NCI-H345 treated with DMSO at 0.1 percent for 48 hours (cell line): Measurements from ENCODE around the gene AGO4.
"Not testable (repeated sequence)": the region's sequence is repeated elsewhere in the genome, so short reads cannot be mapped to it uniquely, and the experiment has no call there.

Source experiments
- DNase-seq: peaks from one replicate; lab custom pipeline; 2025; ENCODE audit not compliant: unreplicated experiment; lab: John Stamatoyannopoulos, UW

The AGO4 gene

GRCh38 chr1:35863881-35864625, 56.2 kb downstream of the AGO4 start:
- DNase-seq = no peak

GRCh38 chr1:35864813-35865212, 57.0 kb downstream of the AGO4 start:
- no peak for DNase-seq

GRCh38 chr1:35866991-35867390, 59.2 kb downstream of the AGO4 start:
- no peak for DNase-seq

GRCh38 chr1:35869245-35869950, 61.6 kb downstream of the AGO4 start:
- DNase-seq = not testable (repeated sequence)

- no peak for DNase-seq
Measured at GRCh38 chr1:35870651-35871309, 63.0 kb downstream of the AGO4 start.

GRCh38 chr1:35873243-35873750, 65.5 kb downstream of the AGO4 start:
- DNase-seq = no peak

- not testable (repeated sequence) for DNase-seq
Measured at GRCh38 chr1:35874115-35874514, 66.3 kb downstream of the AGO4 start.

GRCh38 chr1:35876988-35877387, 69.2 kb downstream of the AGO4 start:
- DNase-seq = no peak

- DNase-seq = no peak
Measured at GRCh38 chr1:35881850-35882273, 74.0 kb downstream of the AGO4 start.

- no peak for DNase-seq
Measured at GRCh38 chr1:35882586-35882944, 74.7 kb downstream of the AGO4 start.

GRCh38 chr1:35882945-35883634, 75.3 kb downstream of the AGO4 start, which contains the start of gene AGO1:
Gene AGO1 (plus strand): TSS chr1:35883209. CDS start chr1:35883422, 213 bp downstream.
- peak; percentile 89 for DNase-seq

GRCh38 chr1:35883635-35884101, 75.9 kb downstream of the AGO4 start:
- peak; percentile 80 for DNase-seq

- no peak for DNase-seq
Measured at GRCh38 chr1:35884934-35885333, 77.1 kb downstream of the AGO4 start.

GRCh38 chr1:35885961-35886558, 78.2 kb downstream of the AGO4 start:
- no peak for DNase-seq

GRCh38 chr1:35886577-35887431, 79.0 kb downstream of the AGO4 start:
- no peak for DNase-seq

- no peak for DNase-seq
Measured at GRCh38 chr1:35887508-35887907, 79.7 kb downstream of the AGO4 start.

GRCh38 chr1:35888255-35888654, 80.4 kb downstream of the AGO4 start:
- DNase-seq = no peak

GRCh38 chr1:35888981-35889380, 81.2 kb downstream of the AGO4 start:
- DNase-seq = not testable (repeated sequence)

- DNase-seq = no peak
Measured at GRCh38 chr1:35893051-35893879, 85.4 kb downstream of the AGO4 start.
